Measurements from ENCODE around the gene MAD1L1. TPM values are rescaled to one million over a fixed set of nuclear protein-coding genes. Genes with fewer than 3 reads are reported as not detected.

Gene MAD1L1
- total RNA-seq, 4 donors from 2014 or later: 18.4 to 39.1 (median 25.7) TPM

DNA sequence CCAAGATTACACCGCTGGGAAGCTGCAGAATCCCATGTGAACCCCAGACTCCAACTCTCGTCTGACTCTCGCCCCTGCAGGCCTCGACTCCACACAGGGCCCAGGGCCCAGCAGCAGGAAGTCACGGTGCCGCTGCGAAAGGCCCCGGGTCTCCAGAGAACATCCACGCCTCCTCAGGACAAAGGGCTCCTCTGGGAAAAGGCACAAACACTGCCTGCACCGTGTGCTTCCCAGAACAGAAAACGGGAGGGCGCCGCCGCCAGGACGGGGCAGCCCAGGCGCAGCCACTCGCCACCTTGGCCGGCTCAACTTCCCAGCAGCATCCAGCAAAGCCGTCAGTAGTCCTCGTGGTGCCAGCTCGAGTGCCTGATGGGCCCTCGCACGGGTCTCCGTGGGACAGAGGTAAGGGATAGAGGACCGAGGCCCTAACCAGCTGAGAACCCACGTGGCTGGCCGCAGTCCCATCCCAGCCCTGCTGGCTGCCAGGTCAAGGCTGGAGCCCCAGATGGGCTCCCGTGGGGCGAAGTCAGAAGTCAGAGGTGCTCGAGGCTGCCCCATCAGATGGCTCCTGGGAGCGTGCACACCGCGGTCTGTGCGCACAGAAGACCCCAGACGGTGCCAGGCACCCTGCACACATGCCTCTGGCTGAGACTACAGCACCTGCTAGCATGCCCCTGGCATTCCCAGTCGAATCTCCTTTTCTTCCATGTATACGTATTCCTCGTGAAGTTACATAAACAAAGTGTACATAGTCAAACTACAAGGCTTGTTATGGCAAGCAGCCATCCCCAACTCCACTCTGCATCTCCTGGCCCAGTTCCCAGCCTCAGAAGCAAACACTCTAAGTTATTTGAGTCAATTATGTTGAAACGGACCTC is 60.2 kb downstream of the MAD1L1 start:
- no peak for ATAC-seq (ENCODE audit: low FRiP score)
- TF ChIP-seq, protein P1, sequence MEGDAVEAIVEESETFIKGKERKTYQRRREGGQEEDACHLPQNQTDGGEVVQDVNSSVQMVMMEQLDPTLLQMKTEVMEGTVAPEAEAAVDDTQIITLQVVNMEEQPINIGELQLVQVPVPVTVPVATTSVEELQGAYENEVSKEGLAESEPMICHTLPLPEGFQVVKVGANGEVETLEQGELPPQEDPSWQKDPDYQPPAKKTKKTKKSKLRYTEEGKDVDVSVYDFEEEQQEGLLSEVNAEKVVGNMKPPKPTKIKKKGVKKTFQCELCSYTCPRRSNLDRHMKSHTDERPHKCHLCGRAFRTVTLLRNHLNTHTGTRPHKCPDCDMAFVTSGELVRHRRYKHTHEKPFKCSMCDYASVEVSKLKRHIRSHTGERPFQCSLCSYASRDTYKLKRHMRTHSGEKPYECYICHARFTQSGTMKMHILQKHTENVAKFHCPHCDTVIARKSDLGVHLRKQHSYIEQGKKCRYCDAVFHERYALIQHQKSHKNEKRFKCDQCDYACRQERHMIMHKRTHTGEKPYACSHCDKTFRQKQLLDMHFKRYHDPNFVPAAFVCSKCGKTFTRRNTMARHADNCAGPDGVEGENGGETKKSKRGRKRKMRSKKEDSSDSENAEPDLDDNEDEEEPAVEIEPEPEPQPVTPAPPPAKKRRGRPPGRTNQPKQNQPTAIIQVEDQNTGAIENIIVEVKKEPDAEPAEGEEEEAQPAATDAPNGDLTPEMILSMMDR (IDR thresholded peaks at IDR 0.05): no peak
- DNase-seq (ENCODE audit: low spot score): no peak

DNA sequence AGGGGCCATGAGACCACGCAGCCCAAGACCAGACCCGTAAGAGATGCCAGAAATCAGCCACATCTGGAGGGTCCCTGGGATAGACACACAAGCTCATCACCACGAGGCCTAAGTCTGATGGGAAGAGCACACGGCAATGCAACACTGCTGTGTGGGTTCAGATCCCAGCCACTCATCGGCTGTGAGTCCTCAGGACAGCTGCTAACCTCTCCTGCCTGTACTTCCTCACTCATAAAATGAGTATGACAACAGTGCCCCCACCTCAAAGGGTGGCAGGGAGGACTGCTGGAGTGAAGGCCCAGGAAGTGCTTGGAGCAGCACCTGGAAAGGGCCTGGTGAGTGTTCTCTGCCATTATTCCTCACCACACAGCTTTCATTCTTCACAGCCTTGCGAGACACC is 60.9 kb downstream of the MAD1L1 start:
- TF ChIP-seq, protein P1 (IDR thresholded peaks at IDR 0.05): no peak
- DNase-seq (ENCODE audit: low spot score): no peak
- no peak for ATAC-seq (ENCODE audit: low FRiP score)

DNA sequence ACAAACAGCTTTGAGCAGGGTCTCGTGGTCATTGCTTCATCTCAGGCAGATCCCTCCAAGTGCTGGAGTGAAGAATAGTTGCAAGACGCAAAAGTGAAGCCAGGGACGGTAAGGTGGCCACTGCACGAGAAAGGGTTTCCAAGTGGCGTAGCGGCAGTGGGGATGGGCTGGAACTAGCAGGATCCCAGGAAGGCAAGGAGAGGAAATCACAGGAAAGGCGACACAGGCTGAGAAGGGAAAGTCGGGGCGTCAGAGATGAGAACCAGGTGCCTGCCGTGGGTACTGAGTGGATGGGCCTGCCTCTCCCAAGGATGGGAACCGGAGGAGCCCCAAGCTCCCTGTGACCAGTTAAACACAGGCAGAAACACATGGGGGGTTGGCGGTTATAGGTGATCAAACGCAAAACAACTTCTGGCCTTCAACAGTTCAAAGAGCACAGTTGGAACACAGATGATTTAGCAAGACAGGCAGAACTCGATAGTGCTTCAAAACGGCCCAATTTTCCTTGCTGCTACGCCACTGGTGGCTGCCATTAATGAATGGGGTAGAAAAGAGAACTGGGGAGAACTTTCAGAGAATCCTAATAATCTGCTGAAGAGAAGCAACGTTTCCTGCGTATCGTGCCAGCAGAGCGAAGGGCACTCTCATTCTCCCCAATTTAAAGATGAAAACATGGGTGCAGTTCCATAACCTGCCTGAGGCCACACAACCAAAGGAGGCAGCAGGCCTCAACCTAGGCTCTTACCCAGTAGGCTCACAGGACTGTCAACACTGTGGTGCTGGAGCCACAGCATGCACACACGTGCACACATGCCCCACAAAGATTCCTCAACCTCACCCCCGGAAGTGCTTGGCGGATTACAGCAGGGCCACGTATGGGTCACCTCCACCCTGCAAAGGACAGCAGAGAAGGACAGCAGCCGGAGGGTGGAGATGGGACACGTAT is 61.9 kb downstream of the MAD1L1 start:
- DNase-seq (ENCODE audit: low spot score) (no peak), ATAC-seq (ENCODE audit: low FRiP score) (no peak)
- TF ChIP-seq, protein P1 (IDR thresholded peaks at IDR 0.05): no peak

- ATAC-seq (ENCODE audit: low FRiP score): no peak
- TF ChIP-seq, protein P1 (IDR thresholded peaks at IDR 0.05): no peak
- no peak for DNase-seq (ENCODE audit: low spot score)
These were observed 62.7 kb downstream of the MAD1L1 start for GRCh38 chr7:2169923-2170575.

GRCh38 chr7:2168615-2169311 is 64.0 kb downstream of the MAD1L1 start:
- ATAC-seq (ENCODE audit: low FRiP score) (no peak), DNase-seq (ENCODE audit: low spot score) (no peak)
- TF ChIP-seq, protein P1 (IDR thresholded peaks at IDR 0.05): no peak

- DNase-seq (ENCODE audit: low spot score) (no peak), ATAC-seq (ENCODE audit: low FRiP score) (no peak)
- TF ChIP-seq, protein P1 (IDR thresholded peaks at IDR 0.05): no peak
These were observed 66.0 kb downstream of the MAD1L1 start for GRCh38 chr7:2166625-2167280.
